GM18502 (cell line): ENCODE results near the gene ARHGAP19.

ENCODE experiments used
- ATAC-seq: cut with Tn5 transposase; IDR thresholded peaks from one replicate; pipeline ENCODE4 v1.9.1; 2021; ENCODE audit warnings: mild to moderate bottlenecking; ENCODE audit not compliant: unreplicated experiment, poor library complexity

Gene ARHGAP19

GRCh38 chr10:97292097-97292861 lies at the start of gene ARHGAP19:
Gene ARHGAP19, minus strand, starts transcription at chr10:97292637. Its CDS starts 10 bp downstream, at chr10:97292627.
- peak; percentile 97 for ATAC-seq

- ATAC-seq = no peak
Observed at GRCh38 chr10:97341416-97341815, 49.0 kb upstream of the ARHGAP19 start.

GRCh38 chr10:97338041-97338440 lies 45.6 kb upstream of the ARHGAP19 start:
- no peak for ATAC-seq

GRCh38 chr10:97336942-97337831 lies 44.8 kb upstream of the ARHGAP19 start:
- ATAC-seq = no peak

- no peak for ATAC-seq
Observed at GRCh38 chr10:97336446-97336845, 44.0 kb upstream of the ARHGAP19 start.

- ATAC-seq = no peak
Observed at GRCh38 chr10:97336006-97336405, 43.6 kb upstream of the ARHGAP19 start.

GRCh38 chr10:97335188-97335619 lies 42.8 kb upstream of the ARHGAP19 start:
- ATAC-seq = no peak

GRCh38 chr10:97334370-97335175 lies 42.1 kb upstream of the ARHGAP19 start, which contains the start of gene FRAT2:
Gene FRAT2, minus strand, starts transcription at chr10:97334729. Its CDS starts 157 bp downstream, at chr10:97334572.
- ATAC-seq = peak; percentile 85

GRCh38 chr10:97333601-97334369 lies 41.3 kb upstream of the ARHGAP19 start:
- peak; percentile 36 for ATAC-seq

GRCh38 chr10:97333351-97333600 lies 40.8 kb upstream of the ARHGAP19 start:
- no peak for ATAC-seq

- no peak for ATAC-seq
Observed at GRCh38 chr10:97332591-97333350, 40.3 kb upstream of the ARHGAP19 start.

GRCh38 chr10:97331153-97331703 lies 38.8 kb upstream of the ARHGAP19 start:
- ATAC-seq = no peak

GRCh38 chr10:97329766-97330165 lies 37.3 kb upstream of the ARHGAP19 start:
- no peak for ATAC-seq

- ATAC-seq = no peak
Observed at GRCh38 chr10:97328646-97329453, 36.4 kb upstream of the ARHGAP19 start.

- ATAC-seq = no peak
Observed at GRCh38 chr10:97327348-97328294, 35.2 kb upstream of the ARHGAP19 start.

GRCh38 chr10:97325754-97326153 lies 33.3 kb upstream of the ARHGAP19 start:
- no peak for ATAC-seq

- ATAC-seq = no peak
Observed at GRCh38 chr10:97323501-97323900, 31.1 kb upstream of the ARHGAP19 start.
